Keratinocyte (primary cell): Measurements from ENCODE around the gene TTLL4. TPM values are rescaled to one million over a fixed set of nuclear protein-coding genes. Genes with fewer than 3 reads are reported as not detected.

ENCODE experiments used
- DNase-seq: peaks from one replicate; pipeline ENCODE4 v3.0.0-alpha.2; 2011; ENCODE audit warnings: low read depth, missing footprints, low spot score
- FAIRE-seq: peaks from 2 replicates; lab custom pipeline; 2011; peaks lifted over from hg19 to GRCh38; lab: Jason Lieb, UNC
- H2AFZ ChIP-seq: 2 replicates; pipeline ENCODE4 v1.6.0; 2012; ENCODE audit warnings: low read length, control low read depth, inconsistent platforms; ENCODE audit not compliant: control insufficient read depth
- H3K27ac ChIP-seq: 2 replicates; pipeline ENCODE4 v1.5.1; 2011; ENCODE audit warnings: low read length; ENCODE audit not compliant: control insufficient read depth, insufficient read depth
- H3K27me3 ChIP-seq: 3 replicates; pipeline ENCODE4 v1.6.0; 2011; ENCODE audit warnings: low read length; ENCODE audit not compliant: control insufficient read depth, insufficient read depth; ENCODE audit errors: extremely low read depth
- H3K36me3 ChIP-seq, 2 experiments: 2 replicates in 1 of 2; 3 replicates in 1 of 2; pipeline ENCODE4 v1.5.1; 2011; ENCODE audit warnings: low read length in 2 of 2, mild to moderate bottlenecking in 1 of 2; ENCODE audit not compliant: control insufficient read depth in 2 of 2, insufficient read depth in 2 of 2; ENCODE audit errors: extremely low read depth in 1 of 2
- H3K4me1 ChIP-seq: 3 replicates; pipeline ENCODE4 v1.5.1; 2011; ENCODE audit warnings: low read length; ENCODE audit not compliant: control insufficient read depth, insufficient read depth; ENCODE audit errors: extremely low read depth
- H3K4me2 ChIP-seq: 3 replicates; pipeline ENCODE4 v1.6.0; 2011; ENCODE audit warnings: low read depth, low read length; ENCODE audit not compliant: control insufficient read depth, insufficient read depth; ENCODE audit errors: extremely low read depth
- H3K4me3 ChIP-seq, 3 experiments: fragments of 200-600 bp in 1 of 3; sonication (generic) in 1 of 3; 2 replicates in 2 of 3; 3 replicates in 1 of 3; pipeline ENCODE4 v1.5.1; 2011 to 2016; ENCODE audit warnings: low read length in 3 of 3, mild to moderate bottlenecking in 3 of 3, control low read depth in 2 of 3, inconsistent platforms in 1 of 3, low read depth in 1 of 3, mixed read lengths in 1 of 3, mixed run types in 1 of 3, moderate library complexity in 1 of 3; ENCODE audit not compliant: control insufficient read depth in 2 of 3, insufficient read depth in 2 of 3; ENCODE audit errors: extremely low read depth in 1 of 3
- H3K79me2 ChIP-seq: 2 replicates; pipeline ENCODE4 v1.6.0; 2012; ENCODE audit warnings: low read length; ENCODE audit not compliant: control insufficient read depth, insufficient read depth
- H3K9ac ChIP-seq: 3 replicates; pipeline ENCODE4 v1.6.0; 2011; ENCODE audit warnings: low read length; ENCODE audit not compliant: control insufficient read depth, insufficient read depth; ENCODE audit errors: extremely low read depth
- H3K9me1 ChIP-seq: 3 replicates; pipeline ENCODE4 v1.6.0; 2011; ENCODE audit warnings: low read length; ENCODE audit not compliant: control insufficient read depth, insufficient read depth; ENCODE audit errors: extremely low read depth
- H3K9me3 ChIP-seq: 2 replicates; pipeline ENCODE4 v1.5.1; 2012; ENCODE audit warnings: low read depth, low read length; ENCODE audit not compliant: control insufficient read depth
- H4K20me1 ChIP-seq: 3 replicates; pipeline ENCODE4 v1.6.0; 2011; ENCODE audit warnings: low read length; ENCODE audit not compliant: control insufficient read depth, insufficient read depth; ENCODE audit errors: extremely low read depth
- EZH2 ChIP-seq: IDR thresholded peaks from one replicate; pipeline ENCODE4 v1.6.1; 2012; ENCODE audit warnings: inconsistent platforms, mild to moderate bottlenecking, low read length, moderate library complexity
- dilution Hi-C: fragments of 300-500 bp; cut with MboI; formaldehyde crosslinking; loops from one replicate; pipeline ENCODE4 v1.7.0; 2020; ENCODE audit warnings: low sequenced_read_pairs; ENCODE audit not compliant: extremely low pct_ligation_motif_present
- polyA plus RNA-seq, 5 experiments: library from polyadenylated mRNA; depleted of rRNA in 3 of 5; stranded (reverse) in 3 of 5; stranded (forward) in 1 of 5; unstranded in 1 of 5; fragments of >200 nt; gene quantifications; 1 replicate in 1 of 5; 2 replicates in 3 of 5; 3 replicates in 1 of 5; pipeline versions ENCODE4 v1.2.1 to v1.2.3, GENCODE V29; 2011 to 2012; ENCODE audit warnings: missing spikeins in 2 of 5, low read depth in 1 of 5, low replicate concordance in 1 of 5
- TF ChIP-seq, protein P1 (sequence below), 3 experiments: IDR thresholded peaks in 1 of 3; conservative IDR thresholded peaks in 1 of 3; optimal IDR thresholded peaks in 1 of 3; 2 replicates in 2 of 3; 3 replicates in 1 of 3; pipeline versions ENCODE3 to v1.5.1; 2011; ENCODE audit warnings: low read length in 3 of 3, mild to moderate bottlenecking in 3 of 3, moderate library complexity in 2 of 3, control low read depth in 1 of 3, inconsistent platforms in 1 of 3; ENCODE audit not compliant: insufficient read depth in 2 of 3; ENCODE audit errors: extremely low read depth in 1 of 3

The TTLL4 gene
- polyA plus RNA-seq, 1 donor (not counting 4 experiments of a cell fraction or from before 2014, with no cell fraction given), result 20.1 TPM

- Histone ChIP-seq H3K79me2 (peaks cover 44% of the 10 kb centered on the region), H3K9ac (no peak overlapping the region), H3K4me2 (peak overlapping the region; percentile 79), H3K4me1 (peaks cover 15% of the 10 kb centered on the region), H3K9me3 (no peaks in the 10 kb centered on the region), H4K20me1 (no peaks in the 10 kb centered on the region), H3K36me3 (peaks cover 0 to 8% of the 10 kb centered on the region in 2 experiments), H3K9me1 (no peaks in the 10 kb centered on the region), H2AFZ (peak overlapping the region; percentile 78), H3K27ac (no peak overlapping the region), H3K4me3 (peak overlapping the region in 2 of 3 experiments; percentile 29 to 90), H3K27me3 (no peaks in the 10 kb centered on the region)
- DNase-seq (no peak), FAIRE-seq (no peak)
- TF ChIP-seq, protein P1, sequence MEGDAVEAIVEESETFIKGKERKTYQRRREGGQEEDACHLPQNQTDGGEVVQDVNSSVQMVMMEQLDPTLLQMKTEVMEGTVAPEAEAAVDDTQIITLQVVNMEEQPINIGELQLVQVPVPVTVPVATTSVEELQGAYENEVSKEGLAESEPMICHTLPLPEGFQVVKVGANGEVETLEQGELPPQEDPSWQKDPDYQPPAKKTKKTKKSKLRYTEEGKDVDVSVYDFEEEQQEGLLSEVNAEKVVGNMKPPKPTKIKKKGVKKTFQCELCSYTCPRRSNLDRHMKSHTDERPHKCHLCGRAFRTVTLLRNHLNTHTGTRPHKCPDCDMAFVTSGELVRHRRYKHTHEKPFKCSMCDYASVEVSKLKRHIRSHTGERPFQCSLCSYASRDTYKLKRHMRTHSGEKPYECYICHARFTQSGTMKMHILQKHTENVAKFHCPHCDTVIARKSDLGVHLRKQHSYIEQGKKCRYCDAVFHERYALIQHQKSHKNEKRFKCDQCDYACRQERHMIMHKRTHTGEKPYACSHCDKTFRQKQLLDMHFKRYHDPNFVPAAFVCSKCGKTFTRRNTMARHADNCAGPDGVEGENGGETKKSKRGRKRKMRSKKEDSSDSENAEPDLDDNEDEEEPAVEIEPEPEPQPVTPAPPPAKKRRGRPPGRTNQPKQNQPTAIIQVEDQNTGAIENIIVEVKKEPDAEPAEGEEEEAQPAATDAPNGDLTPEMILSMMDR (optimal IDR thresholded peaks at IDR 0.05 in 1 of 3, IDR thresholded peaks at IDR 0.05 in 1 of 3, conservative IDR thresholded peaks at IDR 0.05 in 1 of 3; ENCODE audit: extremely low read depth in 1 of 3, insufficient read depth in 2 of 3, low read length in 3 of 3), result no peak
- TF ChIP-seq EZH2, result no peak
- dilution Hi-C loops, result no loop called here
These were observed 325 bp upstream of the TTLL4 start for GRCh38 chr2:218710334-218710686.

DNA sequence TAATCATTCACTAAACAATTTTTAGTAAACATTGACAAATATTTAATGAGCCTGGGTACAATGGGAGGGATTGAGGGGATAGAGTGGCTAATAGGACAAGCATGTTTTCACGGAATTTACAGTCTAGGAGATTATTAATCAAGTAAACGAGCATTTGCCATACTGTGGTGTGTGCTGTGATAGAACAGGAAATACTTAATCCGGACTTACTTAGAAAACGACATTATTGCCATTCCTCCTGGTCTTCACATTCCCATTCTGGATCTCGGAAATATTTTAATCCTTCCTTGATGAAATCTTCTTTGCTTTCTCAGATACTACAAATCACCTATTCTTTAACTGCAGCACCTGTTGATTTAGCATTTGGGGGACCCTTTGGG, 905 bp downstream of the TTLL4 start:
- H2AFZ ChIP-seq, result peak overlapping the region; percentile 92
- peaks cover 0 to 8% of the 10 kb centered on the region in 2 experiments for H3K36me3 ChIP-seq
- H4K20me1 ChIP-seq, result no peaks in the 10 kb centered on the region
- H3K9ac ChIP-seq, result peak overlapping the region; percentile 94
- H3K27ac ChIP-seq, result peak overlapping the region; percentile 91
- TF ChIP-seq, protein P1 (optimal IDR thresholded peaks at IDR 0.05 in 1 of 3, IDR thresholded peaks at IDR 0.05 in 1 of 3, conservative IDR thresholded peaks at IDR 0.05 in 1 of 3; ENCODE audit: extremely low read depth in 1 of 3, insufficient read depth in 2 of 3, low read length in 3 of 3), result no peak
- no peak for TF ChIP-seq EZH2
- dilution Hi-C loops, result no loop called here
- peaks cover 17% of the 10 kb centered on the region for H3K4me1 ChIP-seq
- peaks cover 52% of the 10 kb centered on the region for H3K79me2 ChIP-seq
- no peaks in the 10 kb centered on the region for H3K27me3 ChIP-seq
- FAIRE-seq, result no peak
- peak overlapping the region; percentile 87 for H3K4me2 ChIP-seq
- no peaks in the 10 kb centered on the region for H3K9me1 ChIP-seq
- peak overlapping the region; percentile 90 to 99 (median 98) for H3K4me3 ChIP-seq
- DNase-seq, result no peak
- no peaks in the 10 kb centered on the region for H3K9me3 ChIP-seq
